GM18909 (cell line): ENCODE measurements around the gene P4HTM.

Experiments used
- ATAC-seq: cut with Tn5 transposase; IDR thresholded peaks from one replicate; pipeline ENCODE4 v1.9.1; 2021; ENCODE audit warnings: mild to moderate bottlenecking; ENCODE audit not compliant: unreplicated experiment, poor library complexity

The P4HTM gene

DNA sequence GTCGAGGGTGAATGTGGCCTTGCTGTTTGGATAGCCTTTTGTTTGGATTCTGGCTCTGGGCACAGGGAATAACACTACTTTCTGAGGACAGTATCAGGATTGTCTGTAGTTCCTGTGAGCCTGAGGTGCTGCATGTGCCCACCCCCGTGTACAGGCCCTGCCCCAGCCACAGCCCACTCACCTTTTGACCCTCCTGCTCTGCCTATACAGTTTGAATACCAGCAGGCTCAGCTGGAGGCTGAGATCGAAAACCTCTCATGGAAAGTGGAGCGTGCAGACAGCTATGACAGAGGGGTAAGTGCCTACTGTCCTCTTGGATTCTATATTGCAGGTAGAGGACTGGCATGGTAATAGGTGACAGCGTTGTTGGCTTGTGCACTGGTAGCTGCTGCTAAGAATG lies 7.4 kb upstream of the P4HTM start:
- ATAC-seq = no peak

DNA sequence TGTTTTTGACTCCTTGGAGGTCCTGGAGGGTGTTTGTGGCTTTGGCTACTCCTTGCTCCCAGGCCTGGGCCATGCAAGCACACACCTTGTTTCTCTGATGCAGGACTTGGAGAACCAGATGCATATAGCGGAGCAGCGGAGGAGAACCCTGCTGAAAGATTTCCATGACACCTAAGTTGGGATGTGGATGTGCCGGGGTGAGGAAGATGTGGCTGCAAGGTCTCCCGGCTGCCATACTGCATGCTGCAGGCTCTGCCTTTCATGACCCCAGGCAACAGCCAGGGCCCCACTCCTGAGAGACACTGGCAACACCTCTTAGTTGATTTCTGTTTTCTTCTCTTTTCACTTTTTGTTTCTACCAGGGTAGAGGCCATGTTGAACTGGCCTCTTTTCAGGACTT lies 6.9 kb upstream of the P4HTM start:
- no peak for ATAC-seq

DNA sequence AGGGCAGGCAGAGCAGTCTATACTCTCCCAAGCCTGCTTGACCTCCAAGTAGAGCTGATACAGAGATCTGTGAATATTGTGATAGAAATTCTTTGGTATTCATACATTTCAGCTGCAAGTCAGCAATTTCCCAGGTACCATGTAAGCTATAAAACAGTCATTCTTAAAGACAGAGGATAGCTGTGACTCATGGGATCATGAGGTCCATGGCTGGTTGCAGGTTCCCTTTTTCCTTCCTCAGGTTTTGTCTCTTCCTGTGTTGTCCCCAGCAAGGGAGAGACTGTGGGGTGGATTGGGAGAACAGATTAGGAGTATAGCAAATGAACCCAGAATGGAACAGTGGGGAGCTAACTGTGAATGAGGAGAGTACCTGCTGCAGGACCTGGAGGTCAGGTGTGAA lies 5.4 kb upstream of the P4HTM start:
- no peak for ATAC-seq

DNA sequence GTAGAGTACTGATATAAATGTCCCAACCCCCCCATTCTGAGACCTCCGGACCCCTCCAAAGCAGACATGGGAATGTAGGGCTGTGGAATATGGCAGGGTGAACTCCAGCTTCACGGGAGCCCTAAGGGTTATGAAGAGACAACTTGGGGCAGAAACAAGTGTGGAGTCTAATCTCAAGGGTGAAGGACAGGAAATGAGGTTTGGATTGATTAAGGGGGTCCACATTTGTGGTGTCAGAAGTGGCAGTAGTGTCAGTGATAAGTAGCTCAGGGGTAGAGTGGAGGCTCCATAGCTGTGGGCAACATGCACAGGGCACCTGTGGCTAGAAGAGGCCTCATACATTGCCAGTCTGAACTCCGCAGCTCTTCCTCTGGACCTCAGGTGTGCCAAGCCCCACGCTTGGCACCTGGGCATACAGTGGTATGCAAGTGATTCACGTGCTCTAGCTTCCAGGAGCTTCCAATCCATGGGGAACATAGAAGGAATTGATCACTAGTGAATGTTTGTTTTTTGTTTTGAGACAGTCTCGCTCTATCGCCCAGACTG lies 4.1 kb upstream of the P4HTM start:
- ATAC-seq = no peak

DNA sequence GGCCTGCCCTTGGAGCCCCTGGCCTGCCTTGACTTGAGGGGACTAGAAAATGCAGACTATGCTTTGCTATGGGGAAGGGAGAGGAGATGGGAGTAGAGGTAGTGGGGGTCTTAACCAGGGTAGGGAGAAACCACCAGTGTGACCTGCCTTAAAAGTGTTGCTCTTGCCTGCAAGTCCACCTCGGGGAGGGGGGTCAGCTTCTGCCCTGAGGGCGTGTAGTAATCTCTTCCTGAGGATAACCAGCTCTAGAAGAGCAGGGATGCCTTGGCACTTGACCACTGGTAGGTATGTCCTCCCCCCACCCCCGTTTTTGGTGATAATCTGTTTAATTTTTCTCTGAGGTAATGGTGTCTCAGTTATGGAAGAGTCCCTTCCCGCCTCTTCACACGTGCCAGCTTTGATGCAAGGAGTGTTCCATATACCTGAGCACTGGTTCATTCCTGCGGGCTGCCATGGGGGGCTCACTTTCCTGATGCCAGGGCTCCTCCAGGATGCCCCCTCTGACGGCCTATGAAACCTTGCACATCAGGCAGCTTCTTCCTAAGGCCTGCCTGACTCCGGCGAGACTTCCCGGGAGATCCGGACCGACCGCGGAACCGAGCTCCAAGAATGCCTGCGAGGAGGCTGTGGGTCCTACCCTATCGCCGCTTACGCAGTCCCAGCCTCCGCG lies 780 bp upstream of the P4HTM start:
- ATAC-seq = no peak

DNA sequence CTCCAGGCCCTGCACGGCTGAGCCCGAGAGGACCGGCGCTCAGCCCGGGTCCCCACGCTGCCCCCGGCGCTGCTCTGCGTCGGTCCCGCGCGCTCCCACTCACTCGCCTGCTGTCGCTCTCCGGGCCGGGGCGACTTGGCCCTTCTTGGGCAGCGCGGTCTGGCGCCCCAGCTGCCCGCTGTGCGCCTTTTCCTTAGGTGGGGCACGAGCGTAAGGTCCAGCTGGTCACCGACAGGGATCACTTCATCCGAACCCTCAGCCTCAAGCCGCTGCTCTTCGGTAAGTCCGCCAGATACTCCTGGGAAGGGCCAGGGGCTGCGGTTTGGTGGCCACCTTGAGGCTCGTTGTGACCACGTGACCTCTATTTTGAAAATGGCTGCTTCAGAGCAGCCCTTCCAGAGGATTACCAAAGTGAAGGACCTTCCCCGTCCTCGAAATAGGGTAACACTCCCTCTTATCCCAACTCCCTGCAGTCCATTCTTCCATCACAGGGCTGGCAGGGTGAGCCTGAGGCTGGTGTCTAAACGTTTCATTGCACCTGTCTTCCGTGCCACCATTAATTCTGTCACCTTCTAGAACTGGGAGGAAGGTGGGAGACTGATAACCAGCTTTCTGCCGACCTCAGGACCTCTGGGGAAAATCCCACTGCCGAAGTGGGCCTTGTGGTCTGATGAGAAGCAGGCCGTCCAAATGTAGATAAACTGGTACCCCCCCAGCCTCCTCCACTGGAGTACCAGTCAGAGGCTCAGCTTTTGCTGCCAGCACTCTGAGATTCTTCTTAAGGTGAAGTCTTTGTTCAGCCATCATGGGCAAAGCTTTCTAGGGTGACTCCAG lies 812 bp downstream of the P4HTM start:
- no peak for ATAC-seq

DNA sequence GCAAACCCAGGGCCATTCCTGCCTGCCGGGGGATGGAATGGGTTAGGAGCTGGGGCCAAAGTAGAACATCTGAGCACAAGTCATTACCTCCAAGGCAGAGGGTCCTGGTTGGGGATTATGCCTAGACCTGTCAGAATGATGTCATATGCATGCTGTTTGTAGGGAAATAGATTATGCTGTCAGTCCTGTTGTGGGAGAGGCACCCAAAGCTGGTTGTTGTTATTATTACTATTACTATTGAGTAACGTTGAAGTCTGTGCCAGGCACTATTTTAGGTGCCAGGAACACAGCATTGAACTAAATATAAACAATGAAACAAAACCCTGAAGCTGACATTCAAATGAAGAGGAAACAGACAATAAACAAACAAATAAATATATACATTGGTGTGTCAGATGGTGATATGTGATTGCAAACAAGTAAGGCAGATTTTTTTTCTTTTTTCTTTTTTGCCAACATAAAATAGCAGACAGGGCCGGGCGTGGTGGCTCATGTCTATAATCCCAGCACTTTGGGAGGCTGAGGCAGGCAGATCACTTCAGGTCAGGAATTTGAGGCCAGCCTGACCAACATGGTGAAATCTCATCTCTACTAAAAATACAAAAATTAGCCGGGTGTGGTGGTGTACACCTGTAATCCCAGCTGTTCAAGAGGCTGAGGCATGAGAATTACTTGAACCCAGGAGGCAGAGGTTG lies 2.0 kb downstream of the P4HTM start:
- ATAC-seq = no peak

DNA sequence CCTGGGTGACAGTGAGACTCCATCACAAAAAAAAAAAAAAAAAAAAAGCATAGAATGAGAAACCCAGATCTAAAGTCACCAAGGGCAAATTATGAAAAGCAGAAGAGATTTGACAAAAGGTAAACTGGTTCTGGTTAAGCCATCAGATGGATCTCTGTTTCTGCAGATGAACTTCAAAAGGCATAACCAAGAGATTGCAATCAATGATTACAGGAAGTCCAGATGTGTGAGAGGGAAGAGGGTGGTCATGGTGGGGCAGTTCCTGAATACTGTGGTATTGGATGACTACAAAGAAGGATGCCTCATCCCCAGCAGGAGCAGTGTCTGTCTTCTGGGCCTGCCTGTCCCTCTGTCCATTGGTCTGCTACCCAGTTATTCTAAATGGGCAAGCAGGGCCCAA lies 3.8 kb downstream of the P4HTM start:
- ATAC-seq = no peak

DNA sequence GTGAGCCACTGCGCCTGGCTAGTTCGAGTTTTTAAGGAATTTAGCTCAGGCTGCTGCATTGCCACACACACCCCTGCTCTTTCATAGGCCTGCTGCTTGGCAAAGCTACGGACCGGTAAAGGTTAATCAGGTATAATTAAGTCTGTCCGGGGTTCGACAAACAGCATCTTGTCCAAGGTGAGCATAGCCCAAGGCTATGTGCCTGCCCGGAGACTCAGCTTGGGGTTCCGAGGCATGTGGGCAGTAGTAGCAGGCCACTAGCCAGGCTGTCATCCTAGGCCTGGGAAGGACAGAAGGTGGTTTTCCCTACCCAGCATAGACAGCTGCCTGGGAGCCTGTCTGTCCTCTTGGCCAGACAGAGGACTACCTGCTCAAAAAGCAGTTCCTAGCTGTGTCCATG lies 6.6 kb downstream of the P4HTM start:
- no peak for ATAC-seq

DNA sequence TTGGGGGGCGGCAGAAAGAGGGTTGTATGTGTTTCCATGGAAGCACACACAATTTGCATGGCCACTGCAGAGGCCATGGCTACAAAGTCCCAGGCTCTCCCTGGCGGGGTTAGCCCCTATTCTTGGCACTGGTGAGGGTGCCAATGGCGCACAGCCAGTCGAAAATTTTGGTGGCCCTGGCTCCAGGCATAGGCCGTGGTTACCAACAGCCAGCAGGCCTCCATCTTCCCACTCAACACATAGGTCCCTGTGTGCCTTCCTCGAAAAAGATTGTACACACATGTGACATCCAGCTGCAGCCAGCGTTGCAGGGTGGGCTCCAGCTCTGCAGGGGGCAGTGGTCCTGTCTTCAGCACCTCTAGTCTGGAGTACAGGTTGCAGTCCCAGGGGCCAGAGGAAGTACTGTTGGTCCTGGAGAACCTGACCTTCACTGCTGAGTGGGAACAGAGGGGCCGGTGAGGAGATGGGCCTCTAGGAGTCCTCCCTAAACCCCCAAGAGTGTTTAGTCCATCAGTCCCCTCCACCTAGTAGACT lies 7.1 kb downstream of the P4HTM start:
- no peak for ATAC-seq

DNA sequence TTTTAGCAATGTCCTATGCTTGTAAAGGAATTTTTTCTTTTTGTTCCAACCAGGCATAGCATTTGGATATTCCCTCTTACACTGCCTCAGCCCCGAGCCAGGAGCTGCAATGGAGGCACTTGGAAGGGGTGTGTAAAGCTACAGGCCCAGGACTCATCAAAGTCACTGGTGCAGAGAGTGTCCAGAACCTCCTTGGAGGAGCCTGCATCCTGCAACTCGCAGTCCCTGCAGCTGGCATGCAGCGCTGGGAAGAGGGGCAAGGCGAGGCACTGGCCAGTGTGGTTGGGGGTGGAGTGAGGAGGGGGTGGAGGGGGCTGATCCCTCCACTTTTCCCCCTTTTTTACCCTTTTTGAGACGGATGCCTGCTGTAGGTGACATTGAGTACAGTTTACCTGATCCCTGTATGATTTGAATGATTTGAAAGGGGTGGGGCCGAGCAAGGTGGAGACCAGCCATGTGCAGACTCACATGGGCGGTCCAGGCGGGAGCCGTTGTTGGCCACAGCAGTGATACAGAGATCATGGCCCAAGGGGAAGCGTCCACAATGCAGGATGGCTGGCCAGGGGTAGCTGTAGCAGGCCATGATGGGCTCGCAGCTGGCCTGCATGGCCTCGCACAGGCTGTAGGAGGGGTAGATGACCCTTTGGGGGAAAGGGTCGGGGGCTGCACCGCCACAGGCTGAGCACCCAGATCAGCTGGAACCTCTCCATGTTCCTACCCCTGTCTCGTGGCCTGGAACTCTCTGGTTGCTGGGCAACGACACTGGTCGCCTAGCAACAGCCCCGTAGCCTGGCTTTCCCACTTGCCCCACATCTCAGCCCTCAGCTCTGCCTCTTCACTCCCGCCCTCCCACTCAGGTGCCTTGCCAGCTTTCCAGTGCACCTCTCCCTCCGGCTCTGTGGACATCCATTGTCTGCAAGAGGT lies 7.9 kb downstream of the P4HTM start:
- no peak for ATAC-seq

DNA sequence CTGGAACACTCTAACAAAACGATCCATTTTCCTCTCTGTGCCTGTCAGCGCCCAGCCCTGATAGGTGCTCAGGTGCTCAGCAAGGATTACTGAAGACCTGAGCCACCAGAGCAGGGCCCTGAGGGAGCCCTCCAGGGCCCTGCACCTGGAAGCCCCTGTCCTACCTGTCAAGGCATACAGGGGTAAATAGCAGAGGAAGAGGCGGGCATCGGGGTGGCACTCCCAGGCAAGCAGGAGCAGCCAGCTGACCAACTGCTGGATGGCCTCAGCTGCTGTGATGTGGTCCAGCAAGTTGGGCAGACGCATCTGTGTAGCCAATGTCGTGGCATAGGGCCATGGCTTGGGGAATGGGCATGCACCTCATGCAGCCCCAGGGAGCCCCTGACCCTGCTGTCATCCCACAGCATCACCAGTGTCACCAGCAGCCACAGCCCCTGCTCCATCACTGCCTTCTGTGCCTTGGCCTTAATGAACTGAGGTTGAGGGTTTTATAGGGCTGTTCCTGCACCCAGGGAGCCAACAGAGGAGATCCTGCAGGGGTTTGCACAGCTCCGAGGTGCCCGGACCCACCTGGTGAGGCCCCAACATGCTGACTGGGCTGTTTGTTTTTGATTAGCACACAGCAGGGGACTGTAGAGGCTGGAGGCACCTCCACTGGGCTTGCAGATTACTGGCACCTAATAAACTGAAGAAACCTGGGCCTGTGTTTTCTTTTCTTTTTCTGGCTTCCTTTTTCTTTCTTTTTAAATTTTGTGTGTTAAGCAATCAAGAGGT lies 9.2 kb downstream of the P4HTM start:
- ATAC-seq = no peak

DNA sequence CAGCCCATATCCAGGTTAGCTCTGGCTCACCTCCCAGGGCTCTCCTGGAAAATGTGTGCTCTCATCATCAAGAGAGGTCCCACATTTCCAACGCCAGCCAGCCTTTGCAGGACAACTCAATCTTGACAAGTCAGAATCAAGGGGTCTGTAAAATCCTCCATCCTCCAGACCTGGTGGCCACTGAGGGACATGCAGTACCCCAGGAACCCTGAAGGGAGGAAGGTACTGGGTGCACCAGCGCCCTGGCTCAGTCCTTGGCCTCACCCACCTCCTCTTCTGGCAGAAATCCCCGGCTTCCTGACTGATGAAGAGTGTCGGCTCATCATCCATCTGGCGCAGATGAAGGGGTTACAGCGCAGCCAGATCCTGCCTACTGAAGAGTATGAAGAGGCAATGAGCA lies 11.1 kb downstream of the P4HTM start:
- ATAC-seq = no peak

DNA sequence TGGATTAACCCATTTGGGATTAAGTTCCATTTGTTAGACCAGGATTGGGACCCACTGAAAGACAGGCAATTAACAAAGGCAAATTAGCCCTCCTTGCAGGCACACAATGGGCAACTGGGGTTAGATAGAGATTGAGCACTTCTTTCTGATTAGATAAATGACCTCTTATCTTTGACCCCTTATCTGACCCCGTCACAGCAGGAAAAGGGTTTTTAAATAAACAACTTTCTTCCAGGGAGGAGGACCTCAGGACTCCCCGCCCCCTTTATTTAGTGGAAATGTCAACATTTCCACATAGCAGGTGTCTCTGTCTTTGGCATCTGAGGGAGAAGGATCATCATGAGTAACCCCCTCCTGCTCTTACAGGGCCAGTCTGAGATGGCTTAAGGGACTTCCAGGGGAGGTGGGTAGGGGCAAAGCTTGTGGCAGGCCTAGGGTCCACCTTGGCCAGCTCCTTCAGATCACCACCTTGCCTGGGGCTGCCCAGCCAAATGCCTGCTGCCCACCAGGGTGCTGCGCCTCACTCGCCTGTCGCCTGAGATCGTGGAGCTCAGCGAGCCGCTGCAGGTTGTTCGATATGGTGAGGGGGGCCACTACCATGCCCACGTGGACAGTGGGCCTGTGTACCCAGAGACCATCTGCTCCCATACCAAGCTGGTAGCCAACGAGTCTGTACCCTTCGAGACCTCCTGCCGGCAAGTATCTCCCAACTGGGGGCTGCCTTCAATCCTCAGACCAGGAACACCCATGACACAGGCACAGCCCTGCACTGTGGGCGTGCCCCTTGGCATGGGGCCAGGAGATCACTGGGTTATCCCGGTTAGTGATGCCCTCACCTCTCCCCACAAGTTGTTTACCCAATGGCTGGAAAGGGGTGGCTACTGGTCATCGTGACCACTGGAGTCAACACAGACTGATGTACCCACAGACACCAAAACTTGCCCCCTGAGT lies 14.6 kb downstream of the P4HTM start:
- ATAC-seq = no peak

DNA sequence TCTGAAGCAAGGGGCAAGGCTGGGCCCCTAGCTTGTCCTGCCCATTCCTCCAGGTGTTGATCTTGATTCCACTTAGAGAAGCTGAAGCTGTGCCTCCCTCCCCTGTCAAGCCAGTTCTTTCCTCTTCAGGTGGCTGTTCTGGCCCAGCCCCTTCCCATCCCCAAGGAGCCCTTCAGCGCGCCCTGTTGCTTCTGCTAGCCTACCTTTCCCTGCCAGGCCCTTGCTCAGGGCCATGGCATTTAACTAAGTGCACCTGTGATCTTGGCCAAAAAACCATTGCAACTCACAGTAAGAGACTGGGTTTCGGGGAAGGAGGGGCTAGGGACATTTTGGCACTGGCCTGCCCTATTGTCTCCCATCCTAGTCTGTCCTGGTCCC lies 15.3 kb downstream of the P4HTM start:
- ATAC-seq = no peak

DNA sequence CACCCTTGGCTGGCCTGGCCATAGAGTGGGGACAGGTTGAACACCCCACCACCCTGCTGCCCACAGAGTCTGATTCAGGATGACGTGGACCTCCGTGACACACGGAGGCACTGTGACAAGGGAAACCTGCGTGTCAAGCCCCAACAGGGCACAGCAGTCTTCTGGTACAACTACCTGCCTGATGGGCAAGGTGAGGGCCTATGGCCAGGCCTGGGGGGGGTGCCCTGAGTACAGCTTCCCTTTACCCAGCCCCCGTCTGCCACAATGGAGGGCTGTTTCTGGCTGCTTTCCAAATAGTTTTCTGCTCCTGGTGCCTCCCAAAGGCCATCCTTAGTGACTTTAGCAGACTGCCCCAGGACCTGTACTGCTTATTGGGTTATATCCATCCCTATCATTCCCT lies 16.0 kb downstream of the P4HTM start:
- ATAC-seq = no peak

DNA sequence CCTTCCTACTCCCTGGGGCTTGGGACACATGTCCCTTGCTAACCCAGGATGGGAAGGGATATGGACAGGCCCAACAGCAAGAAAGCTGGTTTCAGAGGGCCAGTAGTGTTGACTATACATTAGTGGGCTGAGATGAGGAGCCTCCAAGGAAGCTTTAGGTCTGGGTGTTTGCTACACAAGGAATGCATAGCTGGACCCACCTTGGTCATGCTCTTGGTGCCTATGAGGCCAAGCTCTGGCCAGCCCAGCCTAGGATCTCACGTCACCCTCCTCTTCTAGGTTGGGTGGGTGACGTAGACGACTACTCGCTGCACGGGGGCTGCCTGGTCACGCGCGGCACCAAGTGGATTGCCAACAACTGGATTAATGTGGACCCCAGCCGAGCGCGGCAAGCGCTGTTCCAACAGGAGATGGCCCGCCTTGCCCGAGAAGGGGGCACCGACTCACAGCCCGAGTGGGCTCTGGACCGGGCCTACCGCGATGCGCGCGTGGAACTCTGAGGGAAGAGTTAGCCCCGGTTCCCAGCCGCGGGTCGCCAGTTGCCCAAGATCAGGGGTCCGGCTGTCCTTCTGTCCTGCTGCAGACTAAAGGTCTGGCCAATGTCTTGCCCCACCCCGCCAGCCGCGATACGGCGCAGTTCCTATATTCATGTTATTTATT lies 16.5 kb downstream of the P4HTM start:
- peak; percentile 2 for ATAC-seq
